Smooth muscle cell (in vitro differentiated cells): ENCODE measurements around the gene TH. TPM values are rescaled to one million over a fixed set of nuclear protein-coding genes. Genes with fewer than 3 reads are reported as not detected.

ENCODE experiments used
- DNase-seq: peaks from one replicate; lab custom pipeline; 2025; ENCODE audit not compliant: unreplicated experiment; lab: John Stamatoyannopoulos, UW
- H2AFZ ChIP-seq: fragments of 200-600 bp; sonication (generic); 2 replicates; pipeline ENCODE4 v1.6.0; 2016; ENCODE audit warnings: antibody characterized with exemption, low read depth, mild to moderate bottlenecking
- H3F3A ChIP-seq: fragments of 200-600 bp; sonication (generic); 2 replicates; pipeline ENCODE4 v1.6.0; 2017; ENCODE audit warnings: antibody characterized with exemption, low read depth
- H3K27ac ChIP-seq: fragments of 200-600 bp; sonication (generic); 2 replicates; pipeline ENCODE4 v1.5.1; 2016; ENCODE audit warnings: low read depth, mild to moderate bottlenecking
- H3K27me3 ChIP-seq: fragments of 200-600 bp; sonication (generic); 2 replicates; pipeline ENCODE4 v1.6.1; 2016; ENCODE audit warnings: low read depth, mild to moderate bottlenecking
- H3K36me3 ChIP-seq: fragments of 200-600 bp; sonication (generic); 2 replicates; pipeline ENCODE4 v1.5.1; 2016; ENCODE audit warnings: low read depth
- H3K4me1 ChIP-seq: fragments of 200-600 bp; sonication (generic); 2 replicates; pipeline ENCODE4 v1.5.1; 2016; ENCODE audit warnings: low read depth
- H3K4me2 ChIP-seq: fragments of 200-600 bp; sonication (generic); 2 replicates; pipeline ENCODE4 v1.6.0; 2016; ENCODE audit warnings: mild to moderate bottlenecking
- H3K4me3 ChIP-seq: fragments of 200-600 bp; sonication (generic); 2 replicates; pipeline ENCODE4 v1.5.1; 2016; ENCODE audit warnings: mild to moderate bottlenecking
- H3K79me2 ChIP-seq: fragments of 200-600 bp; sonication (generic); 2 replicates; pipeline ENCODE4 v1.6.0; 2016; ENCODE audit warnings: low read depth, mild to moderate bottlenecking
- H3K9ac ChIP-seq: fragments of 200-600 bp; sonication (generic); 2 replicates; pipeline ENCODE4 v1.6.0; 2016; ENCODE audit warnings: low read depth
- H3K9me3 ChIP-seq: fragments of 200-600 bp; sonication (generic); replicated peaks from 2 replicates; pipeline ENCODE4 v1.5.1; 2016; ENCODE audit warnings: low read depth
- H4K20me1 ChIP-seq: fragments of 200-600 bp; sonication (generic); 2 replicates; pipeline ENCODE4 v1.6.0; 2016; ENCODE audit warnings: low read depth
- CTCF ChIP-seq: fragments of 200-600 bp; sonication (generic); IDR thresholded peaks from 2 replicates; pipeline ENCODE4 v1.5.1; 2017; ENCODE audit warnings: borderline replicate concordance, mild to moderate bottlenecking, antibody characterized with exemption; ENCODE audit not compliant: insufficient read depth, poor library complexity, severe bottlenecking
- WGBS: methylation state at CpG from one replicate; pipeline ENCODE4 v1.1.7; 2016; ENCODE audit warnings: low lambda C conversion rate; 5-methylcytosine and 5-hydroxymethylcytosine counted together
- polyA plus RNA-seq: library from polyadenylated mRNA; unstranded; fragments of >200 nt; fragmentation: Nextera tagmentation; extraction: Ambion mirVana; gene quantifications from 2 replicates; pipeline ENCODE4 v1.2.1, GENCODE V29; 2016
- total RNA-seq: library from RNA; depleted of rRNA; stranded (reverse); fragments of >200 nt; gene quantifications from 2 replicates; pipeline ENCODE4 v1.2.3, GENCODE V29; 2014

TH gene
- total and polyA plus RNA-seq, 2 experiments from 2014 or later: not detected

DNA sequence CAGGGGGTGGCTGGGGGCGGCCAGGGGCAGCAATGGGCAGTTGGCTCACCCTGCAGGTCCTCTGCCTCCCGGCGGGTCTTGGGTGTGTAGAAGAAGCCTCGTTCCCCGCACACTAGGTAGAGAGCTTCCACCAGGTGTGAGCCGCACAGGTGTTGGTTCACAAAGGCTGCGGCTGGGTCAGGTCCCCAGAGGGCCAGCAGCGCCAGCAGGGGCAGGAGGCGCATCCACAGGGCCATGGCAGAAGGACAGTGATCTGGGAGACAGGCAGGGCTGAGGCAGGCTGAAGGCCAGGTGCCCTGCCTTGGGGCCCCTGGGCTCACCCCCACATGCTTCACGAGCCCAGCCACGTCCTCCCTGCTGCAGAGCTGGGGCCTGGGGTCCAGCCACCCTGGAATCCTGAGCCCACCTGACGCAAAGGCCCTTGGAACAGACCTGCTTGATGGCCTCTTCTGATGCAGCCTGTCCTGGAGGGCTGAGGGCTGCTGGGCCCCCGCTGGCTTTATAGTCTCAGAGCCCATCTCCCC is 10.8 kb downstream of the TH start, which contains the start of gene INS:
Gene INS, minus strand, starts transcription at position 474 of the 524 bp plus-strand sequence. Its CDS starts 238 bp downstream, at position 236.
- Histone ChIP-seq H4K20me1 (no peaks in the 10 kb centered on the region), H3K4me2 (no peak within 1 kb of the TSS), H3K27ac (no peak within 1 kb of the TSS), H2AFZ (no peak within 1 kb of the TSS), H3F3A (no peaks in the 10 kb centered on the region), H3K27me3 (no peaks in the 10 kb centered on the region), H3K79me2 (no peaks in the 10 kb centered on the region), H3K9ac (no peak within 1 kb of the TSS), H3K4me1 (no peaks in the 10 kb centered on the region), H3K36me3 (no peaks in the 10 kb centered on the region), H3K9me3 (no peaks in the 10 kb centered on the region), H3K4me3 (no peak within 1 kb of the TSS)
- 81% methylated on average over 13 of the region's 13 CpGs for WGBS
- DNase-seq: no peak
- TF ChIP-seq CTCF: no peak

- Histone ChIP-seq H3K4me3 (no peak overlapping the region), H3K36me3 (no peaks in the 10 kb centered on the region), H3K27me3 (no peaks in the 10 kb centered on the region), H3K9me3 (no peaks in the 10 kb centered on the region), H3K4me1 (no peaks in the 10 kb centered on the region), H3K9ac (no peak overlapping the region), H2AFZ (no peak overlapping the region), H3K79me2 (no peaks in the 10 kb centered on the region), H4K20me1 (no peaks in the 10 kb centered on the region), H3K4me2 (no peak overlapping the region), H3K27ac (no peak overlapping the region), H3F3A (no peaks in the 10 kb centered on the region)
- DNase-seq: no peak
- TF ChIP-seq CTCF: no peak
- 86% methylated on average over 36 of the region's 36 CpGs for WGBS
Measured at GRCh38 chr11:2159536-2160413, 11.8 kb downstream of the TH start.

DNA sequence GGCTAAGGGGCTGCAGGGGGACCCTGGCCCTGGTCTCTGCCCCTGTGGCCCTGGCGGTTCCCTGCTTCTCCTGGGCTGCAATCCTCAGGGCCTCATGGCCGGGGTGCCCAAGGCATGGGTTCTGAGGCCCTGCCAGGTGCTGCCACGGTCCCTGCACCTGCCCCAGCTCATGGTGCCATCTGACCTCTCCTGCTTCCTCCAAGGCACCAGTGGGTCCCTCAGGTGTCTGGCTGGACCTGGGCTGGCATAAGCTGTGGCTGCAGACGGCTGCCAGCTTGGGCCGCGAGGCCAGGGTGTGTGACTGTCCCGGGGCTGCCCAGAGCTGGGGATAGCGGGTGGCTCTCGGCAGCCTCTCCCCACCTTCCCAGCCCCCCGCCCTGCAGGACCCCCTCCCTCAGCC is 12.6 kb downstream of the TH start:
- Histone ChIP-seq H3K9ac (no peak overlapping the region), H3F3A (no peaks in the 10 kb centered on the region), H3K4me2 (no peak overlapping the region), H3K36me3 (no peaks in the 10 kb centered on the region), H2AFZ (no peak overlapping the region), H3K79me2 (no peaks in the 10 kb centered on the region), H3K4me3 (no peak overlapping the region), H3K27ac (no peak overlapping the region), H3K27me3 (no peaks in the 10 kb centered on the region), H4K20me1 (no peaks in the 10 kb centered on the region), H3K4me1 (no peaks in the 10 kb centered on the region), H3K9me3 (no peaks in the 10 kb centered on the region)
- no peak for TF ChIP-seq CTCF
- WGBS: 82% methylated on average over 10 of the region's 10 CpGs
- no peak for DNase-seq

- Histone ChIP-seq H3K4me1 (no peaks in the 10 kb centered on the region), H3F3A (no peaks in the 10 kb centered on the region), H3K4me2 (no peak overlapping the region), H3K9me3 (no peaks in the 10 kb centered on the region), H3K4me3 (no peak overlapping the region), H3K27me3 (no peaks in the 10 kb centered on the region), H2AFZ (no peak overlapping the region), H3K27ac (no peak overlapping the region), H3K36me3 (no peaks in the 10 kb centered on the region), H3K9ac (no peak overlapping the region), H3K79me2 (no peaks in the 10 kb centered on the region), H4K20me1 (no peaks in the 10 kb centered on the region)
- DNase-seq: no peak
- TF ChIP-seq CTCF: no peak
- 90% methylated on average over 13 of the region's 13 CpGs for WGBS
Measured at GRCh38 chr11:2158296-2158737, 13.3 kb downstream of the TH start.
